Ascending aorta (tissue), 2 donors: ENCODE measurements around the gene SH3RF1. TPM values are rescaled to one million over a fixed set of nuclear protein-coding genes. Genes with fewer than 3 reads are reported as not detected.
"Not testable (repeated sequence)": the region's sequence is repeated elsewhere in the genome, so short reads cannot be mapped to it uniquely, and the experiment has no call there.

Experiments
- DNase-seq, 2 donors: peaks; one replicate each; pipeline ENCODE4 v3.0.0-alpha.2; 2019; ENCODE audit warnings: low spot score in 2 of 2
- H3K27ac ChIP-seq, 2 donors: fragments of 200-600 bp; sonication (generic); one replicate each; pipeline ENCODE4 v1.5.1; 2016 to 2017; ENCODE audit warnings: mild to moderate bottlenecking in 1 of 2
- H3K27me3 ChIP-seq: fragments of 200-600 bp; sonication (generic); one replicate; pipeline ENCODE4 v1.5.1; 2017
- H3K36me3 ChIP-seq, 2 donors: fragments of 200-600 bp; sonication (generic); one replicate each; pipeline ENCODE4 v1.5.1; 2016
- H3K4me1 ChIP-seq, 2 donors: fragments of 200-600 bp; sonication (generic); one replicate each; pipeline ENCODE4 v1.5.1; 2016 to 2017; ENCODE audit warnings: mild to moderate bottlenecking in 1 of 2
- H3K4me3 ChIP-seq, 2 donors: fragments of 200-600 bp; sonication (generic); one replicate each; pipeline ENCODE4 v1.5.1; 2016 to 2017; ENCODE audit warnings: mild to moderate bottlenecking in 1 of 2
- H3K9me3 ChIP-seq, 2 donors: fragments of 200-600 bp; sonication (generic); one replicate each; pipeline ENCODE4 v1.5.1; 2016
- intact Hi-C: fragments of 100-400 bp; cut with DNase I; formaldehyde crosslinking; loops from one replicate; pipeline ENCODE4 v1.15.1; 2023
- total RNA-seq: library from RNA; depleted of rRNA; stranded (reverse); fragments of >200 nt; gene quantifications from one replicate; pipeline ENCODE4 v1.1.0, GENCODE V29; 2016
- TF ChIP-seq, protein P1 (sequence below), 3 experiments: fragments of 200-600 bp in 2 of 3; fragments of 450-650 bp in 1 of 3; sonication (generic) in 2 of 3; IDR thresholded peaks; one replicate each; pipeline ENCODE4 v1.5.1; 2016 to 2019; ENCODE audit warnings: antibody characterized with exemption in 3 of 3, mild to moderate bottlenecking in 1 of 3, moderate library complexity in 1 of 3

The SH3RF1 gene
- total RNA-seq, 1 donor from 2014 or later: 27.6 TPM

DNA sequence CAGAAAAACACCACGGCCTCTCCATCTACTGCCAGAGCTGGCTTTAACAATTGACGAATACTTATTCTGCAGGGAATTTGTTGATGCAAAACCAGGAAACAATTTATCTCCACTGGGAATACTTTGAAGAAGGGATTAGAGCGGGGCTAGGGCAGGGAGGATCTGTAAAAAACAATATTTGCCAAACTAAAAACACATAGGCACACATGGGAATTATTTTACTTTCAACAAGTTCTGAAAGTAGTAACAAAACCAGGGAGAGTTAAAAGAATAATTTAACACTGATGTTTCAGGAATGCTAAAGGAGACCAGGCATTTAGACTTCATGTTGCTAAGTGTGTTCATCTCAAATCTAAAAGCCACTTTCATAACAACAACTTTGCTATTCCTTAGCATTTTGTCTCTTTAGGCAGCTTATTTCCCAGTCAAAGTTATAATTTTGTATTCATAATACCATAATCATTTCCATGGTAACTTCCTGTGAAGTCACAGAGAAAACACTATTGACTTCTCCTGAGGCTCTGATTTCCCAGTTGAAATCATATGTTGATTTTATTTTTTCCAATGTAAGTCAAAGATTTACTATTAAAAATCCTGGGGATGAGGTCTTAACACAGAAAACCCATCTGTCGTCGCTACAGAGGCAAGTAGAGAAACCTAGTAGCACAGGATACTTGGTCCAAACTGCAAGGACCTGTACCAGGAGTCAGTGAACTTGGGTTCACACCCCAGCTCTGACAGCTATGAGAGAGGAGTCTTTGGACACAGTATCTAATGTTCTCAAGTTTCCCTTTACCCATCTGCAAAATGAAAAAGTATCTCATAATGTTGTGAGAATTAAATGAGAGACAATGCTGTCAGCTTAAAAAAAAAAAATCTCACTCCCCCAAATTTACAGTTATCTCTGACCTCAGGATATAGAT is 69.3 kb downstream of the SH3RF1 start:
- intact Hi-C loops: no loop called here
- peak overlapping the region; percentile 69 to 71 for H3K27ac ChIP-seq
- H3K9me3 ChIP-seq: no peaks in the 10 kb centered on the region
- H3K4me3 ChIP-seq: peak overlapping the region in 1 of 2 donors; percentile 6
- DNase-seq: no peak
- peaks cover 3 to 21% of the 10 kb centered on the region in 2 donors for H3K4me1 ChIP-seq
- TF ChIP-seq, protein P1, sequence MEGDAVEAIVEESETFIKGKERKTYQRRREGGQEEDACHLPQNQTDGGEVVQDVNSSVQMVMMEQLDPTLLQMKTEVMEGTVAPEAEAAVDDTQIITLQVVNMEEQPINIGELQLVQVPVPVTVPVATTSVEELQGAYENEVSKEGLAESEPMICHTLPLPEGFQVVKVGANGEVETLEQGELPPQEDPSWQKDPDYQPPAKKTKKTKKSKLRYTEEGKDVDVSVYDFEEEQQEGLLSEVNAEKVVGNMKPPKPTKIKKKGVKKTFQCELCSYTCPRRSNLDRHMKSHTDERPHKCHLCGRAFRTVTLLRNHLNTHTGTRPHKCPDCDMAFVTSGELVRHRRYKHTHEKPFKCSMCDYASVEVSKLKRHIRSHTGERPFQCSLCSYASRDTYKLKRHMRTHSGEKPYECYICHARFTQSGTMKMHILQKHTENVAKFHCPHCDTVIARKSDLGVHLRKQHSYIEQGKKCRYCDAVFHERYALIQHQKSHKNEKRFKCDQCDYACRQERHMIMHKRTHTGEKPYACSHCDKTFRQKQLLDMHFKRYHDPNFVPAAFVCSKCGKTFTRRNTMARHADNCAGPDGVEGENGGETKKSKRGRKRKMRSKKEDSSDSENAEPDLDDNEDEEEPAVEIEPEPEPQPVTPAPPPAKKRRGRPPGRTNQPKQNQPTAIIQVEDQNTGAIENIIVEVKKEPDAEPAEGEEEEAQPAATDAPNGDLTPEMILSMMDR (IDR thresholded peaks at IDR 0.05): no peak
- no peaks in the 10 kb centered on the region for H3K27me3 ChIP-seq
- no peaks in the 10 kb centered on the region for H3K36me3 ChIP-seq

DNA sequence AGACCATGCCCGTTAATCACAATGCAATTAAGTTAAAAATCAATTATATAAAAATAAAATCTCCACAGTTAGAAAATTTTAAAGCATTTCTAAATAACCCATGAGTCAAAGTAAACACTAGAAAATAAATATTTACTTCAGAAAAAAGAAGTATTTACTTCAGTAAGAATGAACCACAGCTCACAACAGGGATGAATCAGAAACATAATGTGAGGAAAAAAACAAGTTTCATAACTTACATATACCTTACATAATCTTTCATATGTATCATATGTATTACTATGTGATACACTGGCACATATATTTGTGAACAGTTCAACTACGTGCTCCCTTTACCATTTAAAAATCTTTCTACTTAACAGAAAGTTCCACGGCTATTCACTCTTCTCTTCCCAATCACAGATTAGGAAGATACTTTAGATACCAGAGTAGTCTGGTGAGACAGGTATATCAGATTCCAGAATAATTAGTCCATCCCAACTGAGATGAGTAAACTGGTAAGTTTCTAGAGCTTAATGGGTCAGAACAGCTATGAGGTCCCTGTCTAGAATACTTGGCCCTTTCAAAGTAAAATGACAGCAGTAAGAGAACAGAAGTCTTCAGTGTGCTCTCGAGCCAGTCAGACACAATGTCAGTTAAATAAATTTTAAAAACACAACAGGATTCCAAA is 70.3 kb downstream of the SH3RF1 start:
- Histone ChIP-seq H3K27me3 (no peaks in the 10 kb centered on the region), H3K36me3 (no peaks in the 10 kb centered on the region), H3K9me3 (no peaks in the 10 kb centered on the region), H3K4me3 (no peak overlapping the region), H3K4me1 (peaks cover 2 to 18% of the 10 kb centered on the region in 2 donors), H3K27ac (peak overlapping the region; percentile 69 to 71)
- intact Hi-C loops: no loop called here
- no peak for DNase-seq
- TF ChIP-seq, protein P1 (IDR thresholded peaks at IDR 0.05): no peak

DNA sequence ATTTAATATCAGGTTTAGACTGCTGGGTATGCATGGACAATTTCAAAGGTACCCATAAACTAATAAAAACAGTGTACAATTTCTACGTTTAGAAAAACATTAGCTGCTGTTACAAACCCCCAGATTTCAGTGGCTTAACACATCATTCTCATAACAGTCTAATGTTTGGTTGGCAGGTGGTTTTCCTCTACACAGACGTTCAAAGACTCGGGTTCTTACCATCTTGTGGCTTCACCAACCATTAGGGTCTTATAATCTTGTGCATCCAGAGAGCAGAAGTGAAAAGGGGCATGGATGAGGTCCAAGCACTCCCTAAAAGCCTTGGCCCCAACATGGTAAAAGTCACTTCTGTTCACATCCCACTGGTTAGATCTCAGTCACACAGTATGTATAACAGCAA is 71.6 kb downstream of the SH3RF1 start:
- intact Hi-C loops: no loop called here
- H3K27ac ChIP-seq: no peak overlapping the region
- DNase-seq: no peak

DNA sequence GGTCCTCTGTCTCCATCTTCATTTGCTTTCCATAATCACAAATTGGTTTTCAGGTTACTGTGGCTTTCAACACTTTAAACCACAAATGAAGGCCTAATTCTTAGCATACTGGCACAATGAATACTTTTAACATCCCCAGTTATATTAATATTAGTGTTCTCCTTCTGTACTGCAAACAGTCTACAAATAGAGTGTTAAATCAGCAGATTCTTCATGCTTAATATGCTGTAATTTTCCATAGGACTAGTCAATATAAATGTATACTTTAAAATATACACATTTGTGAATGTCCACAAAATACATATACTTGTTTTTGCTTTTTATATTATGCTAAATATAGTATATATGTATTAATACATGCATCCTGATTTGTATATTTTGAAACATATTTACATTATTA is 72.6 kb downstream of the SH3RF1 start:
- peaks cover 0 to 9% of the 10 kb centered on the region in 2 donors for H3K4me1 ChIP-seq
- intact Hi-C loops: no loop called here
- H3K9me3 ChIP-seq: peaks cover 5 to 6% of the 10 kb centered on the region in 2 donors
- TF ChIP-seq, protein P1 (IDR thresholded peaks at IDR 0.05): no peak
- no peak for DNase-seq
- H3K27ac ChIP-seq: no peak overlapping the region
- no peaks in the 10 kb centered on the region for H3K36me3 ChIP-seq
- no peaks in the 10 kb centered on the region for H3K27me3 ChIP-seq
- no peak overlapping the region for H3K4me3 ChIP-seq

More for the DNA sequence above, 71.6 kb downstream of the SH3RF1 start:
- H3K27me3 ChIP-seq: no peaks in the 10 kb centered on the region
- peaks cover 5 to 6% of the 10 kb centered on the region in 2 donors for H3K9me3 ChIP-seq
- H3K4me1 ChIP-seq: peaks cover 0 to 17% of the 10 kb centered on the region in 2 donors
- TF ChIP-seq, protein P1 (IDR thresholded peaks at IDR 0.05): no peak
- H3K4me3 ChIP-seq: no peak overlapping the region
- H3K36me3 ChIP-seq: no peaks in the 10 kb centered on the region

DNA sequence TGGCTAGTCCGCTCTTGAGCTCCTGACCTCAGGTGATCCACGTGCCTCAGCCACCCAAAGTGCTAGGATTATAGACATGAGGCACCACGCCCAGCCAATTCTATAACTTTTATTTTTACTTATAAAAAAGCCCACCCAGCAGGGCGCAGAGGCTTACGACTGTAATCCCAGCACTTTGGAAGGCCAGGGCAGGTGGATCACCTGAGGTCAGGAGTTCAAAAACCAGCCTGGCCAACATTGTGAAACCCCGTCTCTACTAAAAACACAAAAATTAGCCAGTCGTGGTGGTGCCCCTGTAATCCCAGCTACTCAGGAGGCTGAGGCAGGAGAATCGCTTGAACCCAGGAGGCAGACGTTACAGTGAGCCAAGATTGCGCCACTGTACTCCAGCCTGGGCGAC is 73.5 kb downstream of the SH3RF1 start:
- intact Hi-C loops, DNase-seq, H3K27ac ChIP-seq, H3K4me1 ChIP-seq, H3K27me3 ChIP-seq, H3K4me3 ChIP-seq, H3K36me3 ChIP-seq, H3K9me3 ChIP-seq: not testable (repeated sequence)

DNA sequence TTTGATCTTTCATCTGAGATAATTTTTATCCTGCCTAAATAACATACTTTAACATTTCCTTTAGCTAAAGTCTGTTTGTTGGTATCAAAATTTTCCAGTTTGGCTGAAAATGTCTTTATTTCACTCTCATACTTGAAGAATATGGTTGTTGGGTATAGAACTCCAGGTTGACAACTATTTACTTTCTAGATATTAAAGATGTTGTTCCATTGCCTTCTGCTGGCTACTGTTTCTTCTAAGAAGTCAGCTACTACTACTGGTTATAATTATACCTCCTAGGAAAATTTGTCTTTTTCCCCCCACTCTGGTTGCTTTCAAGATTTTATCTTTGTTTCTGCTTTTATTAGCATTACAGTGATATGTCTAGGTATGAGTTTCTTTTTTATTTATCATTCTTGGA is 75.7 kb downstream of the SH3RF1 start:
- Histone ChIP-seq H3K9me3 (peaks cover 5 to 6% of the 10 kb centered on the region in 2 donors), H3K36me3 (no peaks in the 10 kb centered on the region), H3K27me3 (no peaks in the 10 kb centered on the region), H3K27ac (no peak overlapping the region), H3K4me3 (no peak overlapping the region), H3K4me1 (no peaks in the 10 kb centered on the region)
- intact Hi-C loops: no loop called here
- DNase-seq: no peak
- TF ChIP-seq, protein P1 (IDR thresholded peaks at IDR 0.05): no peak

DNA sequence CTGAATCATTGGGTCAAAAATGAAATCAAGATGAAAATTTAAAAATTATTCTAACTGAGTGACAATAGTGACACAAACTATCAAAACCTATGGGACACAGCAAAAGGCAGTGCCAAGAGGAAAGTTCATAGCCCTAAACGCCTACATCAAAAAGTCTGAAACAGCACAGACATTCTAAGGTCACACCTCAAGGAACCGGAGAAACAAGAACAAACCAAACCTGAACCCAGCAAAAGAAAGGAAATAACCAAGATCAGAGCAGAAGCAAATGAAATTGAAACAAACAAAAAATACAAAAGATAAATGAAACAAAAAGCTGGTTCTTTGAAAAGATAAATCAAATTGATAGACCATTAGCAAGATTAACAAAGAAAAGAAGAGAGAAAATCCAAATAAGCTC is 80.8 kb downstream of the SH3RF1 start:
- H3K36me3 ChIP-seq, H3K9me3 ChIP-seq, DNase-seq, intact Hi-C loops, H3K4me1 ChIP-seq, H3K27ac ChIP-seq, H3K4me3 ChIP-seq, H3K27me3 ChIP-seq: not testable (repeated sequence)
